OCI-LY1 (cell line): ENCODE results near the gene GOLPH3.

Experiments
- H2AFZ ChIP-seq: fragments of 200-600 bp; sonication (generic), shearing (Covaris generic); 2 replicates; pipeline ENCODE4 v1.6.0; 2014; ENCODE audit warnings: antibody characterized with exemption, mild to moderate bottlenecking, low read length
- H3F3A ChIP-seq: fragments of 200-600 bp; sonication (generic), shearing (Covaris generic); 2 replicates; pipeline ENCODE4 v1.6.0; 2014; ENCODE audit warnings: mild to moderate bottlenecking, antibody characterized with exemption, low read length, moderate library complexity; ENCODE audit not compliant: insufficient read depth
- H3K27ac ChIP-seq: fragments of 200-600 bp; sonication (generic); 2 replicates; pipeline ENCODE4 v1.5.1; 2014; ENCODE audit warnings: low read length, mixed run types, mild to moderate bottlenecking, low read depth; ENCODE audit not compliant: poor library complexity, severe bottlenecking
- H3K27me3 ChIP-seq: fragments of 200-600 bp; sonication (generic); 2 replicates; pipeline ENCODE4 v1.6.0; 2014; ENCODE audit warnings: antibody characterized with exemption, mild to moderate bottlenecking, low read length, moderate library complexity; ENCODE audit not compliant: insufficient read depth
- H3K36me3 ChIP-seq: fragments of 200-600 bp; sonication (generic); 2 replicates; pipeline ENCODE4 v1.6.1; 2014; ENCODE audit warnings: mild to moderate bottlenecking, antibody characterized with exemption, low read length, moderate library complexity, mixed read lengths; ENCODE audit not compliant: insufficient read depth
- H3K4me1 ChIP-seq: fragments of 200-600 bp; sonication (generic); 2 replicates; pipeline ENCODE4 v1.5.1; 2014; ENCODE audit warnings: mild to moderate bottlenecking, low read length, moderate library complexity; ENCODE audit not compliant: insufficient read depth, severe bottlenecking
- H3K4me2 ChIP-seq: fragments of 200-600 bp; sonication (generic), shearing (Covaris generic); 2 replicates; pipeline ENCODE4 v1.6.1; 2014; ENCODE audit warnings: low read length
- H3K4me3 ChIP-seq: fragments of 200-600 bp; sonication (generic); 2 replicates; pipeline ENCODE4 v1.5.1; 2014; ENCODE audit warnings: low read length, low read depth, mild to moderate bottlenecking, mixed read lengths; ENCODE audit not compliant: poor library complexity, severe bottlenecking
- H3K79me2 ChIP-seq: fragments of 200-600 bp; shearing (Covaris generic); 2 replicates; pipeline ENCODE4 v1.6.1; 2016; ENCODE audit warnings: mixed run types, low read length, mixed read lengths; ENCODE audit not compliant: insufficient read depth
- H3K9ac ChIP-seq: fragments of 200-600 bp; sonication (generic), shearing (Covaris generic); 2 replicates; pipeline ENCODE4 v1.6.1; 2014; ENCODE audit warnings: mild to moderate bottlenecking, low read length, mixed read lengths
- H3K9me2 ChIP-seq: fragments of 200-600 bp; sonication (generic), shearing (Covaris generic); 2 replicates; pipeline ENCODE4 v1.6.1; 2014; ENCODE audit warnings: low read depth, mild to moderate bottlenecking, low read length, mixed read lengths
- H3K9me3 ChIP-seq: fragments of 200-600 bp; shearing (Covaris generic); 2 replicates; pipeline ENCODE4 v1.6.1; 2014; ENCODE audit warnings: low read length, mixed read lengths
- H4K20me1 ChIP-seq: fragments of 200-600 bp; sonication (generic), shearing (Covaris generic); 2 replicates; pipeline ENCODE4 v1.6.0; 2016; ENCODE audit warnings: mild to moderate bottlenecking, low read length; ENCODE audit not compliant: insufficient read depth
- EZH2 ChIP-seq: fragments of 200-600 bp; sonication (generic), shearing (Covaris generic); IDR thresholded peaks from 2 replicates; pipeline ENCODE4 v1.8.0; 2017; ENCODE audit warnings: borderline replicate concordance, mixed run types, mild to moderate bottlenecking, antibody characterized with exemption, low read length, moderate library complexity, mixed read lengths
- TF ChIP-seq, protein P1 (sequence below): fragments of 200-600 bp; sonication (generic), shearing (Covaris generic); IDR thresholded peaks from 2 replicates; pipeline ENCODE4 v1.5.1; 2017; ENCODE audit warnings: mild to moderate bottlenecking, antibody characterized with exemption, low read length, moderate library complexity, mixed read lengths

Gene GOLPH3

DNA sequence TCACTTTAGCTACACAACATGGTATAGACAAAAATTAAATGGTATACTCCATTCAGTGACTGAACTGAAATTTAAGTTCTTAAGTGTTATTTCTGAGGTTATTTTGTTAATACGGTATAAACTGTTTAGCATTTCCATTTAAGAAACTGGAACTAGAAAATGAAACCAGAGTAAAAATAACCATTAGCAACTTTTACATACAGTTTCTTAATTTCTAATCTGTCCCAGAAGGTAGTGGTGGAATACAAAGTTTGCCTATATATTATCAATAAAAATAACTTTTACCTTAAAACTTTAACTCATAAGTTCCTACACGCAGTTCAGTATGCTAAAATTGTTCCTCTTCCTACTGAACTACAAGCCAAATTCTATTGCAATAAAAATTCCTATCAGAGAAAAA lies 10.3 kb downstream of the GOLPH3 start:
- Histone ChIP-seq H3F3A (0 out of 2 replicates have a peak, but pooled peaks cover 4% of the 10 kb centered on the region), H3K9me3 (no peaks in the 10 kb centered on the region), H3K79me2 (peaks cover 88% of the 10 kb centered on the region), H4K20me1 (no peaks in the 10 kb centered on the region; the same call in 1 of the 2 replicates), H3K27ac (no peak overlapping the region), H3K4me1 (peaks cover 21% of the 10 kb centered on the region), H3K36me3 (peaks cover 60% of the 10 kb centered on the region), H3K9ac (no peak overlapping the region), H3K4me2 (0 out of 2 replicates have a peak overlapping the region, but pooled peaks have one; percentile 0), H3K4me3 (no peak overlapping the region), H3K9me2 (no peaks in the 10 kb centered on the region), H3K27me3 (no peaks in the 10 kb centered on the region), H2AFZ (no peak overlapping the region)
- no peak for TF ChIP-seq EZH2

DNA sequence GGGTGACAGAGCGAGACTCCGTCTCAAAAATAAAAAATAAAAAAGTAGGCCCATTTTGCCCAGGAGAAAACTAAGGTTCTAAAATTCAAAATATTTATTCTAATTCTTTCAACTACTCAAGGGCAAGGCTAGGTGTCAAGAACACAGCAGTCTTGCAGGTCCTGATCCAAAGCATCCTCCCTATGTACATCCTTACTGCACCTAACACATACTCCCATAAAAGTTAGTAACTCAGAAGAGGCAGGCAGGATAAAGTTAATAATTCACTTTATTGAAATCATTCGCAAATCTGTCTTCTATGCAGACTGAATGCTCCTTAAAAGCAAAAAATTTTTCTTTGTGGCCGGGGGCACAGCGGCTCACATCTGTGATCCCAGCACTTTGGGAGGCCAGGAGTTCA lies 11.1 kb downstream of the GOLPH3 start:
- Histone ChIP-seq H4K20me1 (no peaks in the 10 kb centered on the region; the same call in 1 of the 2 replicates), H3K9ac (no peak overlapping the region), H3K79me2 (peaks cover 88% of the 10 kb centered on the region), H3K4me2 (no peak overlapping the region), H3K9me2 (no peaks in the 10 kb centered on the region), H3K27ac (no peak overlapping the region), H3K9me3 (no peaks in the 10 kb centered on the region), H2AFZ (no peak overlapping the region), H3K36me3 (peaks cover 60% of the 10 kb centered on the region), H3K4me1 (peaks cover 23% of the 10 kb centered on the region), H3K4me3 (no peak overlapping the region), H3F3A (0 out of 2 replicates have a peak, but pooled peaks cover 4% of the 10 kb centered on the region), H3K27me3 (no peaks in the 10 kb centered on the region)
- TF ChIP-seq EZH2 = no peak
- TF ChIP-seq, protein P1, sequence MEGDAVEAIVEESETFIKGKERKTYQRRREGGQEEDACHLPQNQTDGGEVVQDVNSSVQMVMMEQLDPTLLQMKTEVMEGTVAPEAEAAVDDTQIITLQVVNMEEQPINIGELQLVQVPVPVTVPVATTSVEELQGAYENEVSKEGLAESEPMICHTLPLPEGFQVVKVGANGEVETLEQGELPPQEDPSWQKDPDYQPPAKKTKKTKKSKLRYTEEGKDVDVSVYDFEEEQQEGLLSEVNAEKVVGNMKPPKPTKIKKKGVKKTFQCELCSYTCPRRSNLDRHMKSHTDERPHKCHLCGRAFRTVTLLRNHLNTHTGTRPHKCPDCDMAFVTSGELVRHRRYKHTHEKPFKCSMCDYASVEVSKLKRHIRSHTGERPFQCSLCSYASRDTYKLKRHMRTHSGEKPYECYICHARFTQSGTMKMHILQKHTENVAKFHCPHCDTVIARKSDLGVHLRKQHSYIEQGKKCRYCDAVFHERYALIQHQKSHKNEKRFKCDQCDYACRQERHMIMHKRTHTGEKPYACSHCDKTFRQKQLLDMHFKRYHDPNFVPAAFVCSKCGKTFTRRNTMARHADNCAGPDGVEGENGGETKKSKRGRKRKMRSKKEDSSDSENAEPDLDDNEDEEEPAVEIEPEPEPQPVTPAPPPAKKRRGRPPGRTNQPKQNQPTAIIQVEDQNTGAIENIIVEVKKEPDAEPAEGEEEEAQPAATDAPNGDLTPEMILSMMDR = no peak

DNA sequence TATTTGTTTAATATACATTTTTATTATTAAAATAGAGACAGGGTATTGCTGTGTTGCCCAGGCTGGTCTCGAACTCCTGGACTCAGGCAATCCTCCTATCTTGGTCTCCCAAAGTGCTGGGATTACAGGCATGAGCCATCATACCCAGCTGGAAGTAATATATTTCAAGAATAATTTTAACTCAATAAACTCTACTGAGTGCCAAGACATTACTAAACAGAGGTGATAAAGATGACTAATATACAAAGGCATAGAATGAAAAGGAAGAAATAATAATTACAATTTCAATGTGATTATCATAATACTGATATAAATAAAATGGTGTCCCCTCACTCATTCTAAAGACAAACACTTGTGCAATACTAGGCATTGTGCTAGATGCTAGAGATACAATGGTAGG lies 13.9 kb downstream of the GOLPH3 start:
- no peak overlapping the region for H3K27ac ChIP-seq
- H3K36me3 ChIP-seq = peaks cover 34% of the 10 kb centered on the region

More for the DNA sequence above, 13.9 kb downstream of the GOLPH3 start:
- no peak overlapping the region for H3K4me3 ChIP-seq
- H3K4me2 ChIP-seq = no peak overlapping the region
- peaks cover 92% of the 10 kb centered on the region for H3K79me2 ChIP-seq
- no peaks in the 10 kb centered on the region for H3K9me2 ChIP-seq
- no peak overlapping the region for H3K9ac ChIP-seq
- H2AFZ ChIP-seq = no peak overlapping the region
- H3K27me3 ChIP-seq = no peaks in the 10 kb centered on the region
- H3F3A ChIP-seq = 0 out of 2 replicates have a peak, but pooled peaks cover 4% of the 10 kb centered on the region
- no peak for TF ChIP-seq EZH2
- TF ChIP-seq, protein P1 = no peak
- H4K20me1 ChIP-seq = no peaks in the 10 kb centered on the region; the same call in 1 of the 2 replicates
- no peaks in the 10 kb centered on the region for H3K9me3 ChIP-seq
- H3K4me1 ChIP-seq = peaks cover 23% of the 10 kb centered on the region
